PFSK-1 (cell line): ENCODE measurements around the gene KDM4F.
"Not testable (repeated sequence)": the region's sequence is repeated elsewhere in the genome, so short reads cannot be mapped to it uniquely, and the experiment has no call there.

Experiments used
- POLR2AphosphoS5 ChIP-seq: IDR thresholded peaks from 2 replicates; pipeline ENCODE4 v1.6.1; 2012; ENCODE audit warnings: low read depth, mild to moderate bottlenecking, control low read depth, low read length, moderate library complexity
- REST ChIP-seq, 2 experiments: IDR thresholded peaks; 2 replicates each; pipeline versions ENCODE4 v1.6.1 to v1.8.0; 2011 to 2012; ENCODE audit warnings: low read depth in 2 of 2, low read length in 2 of 2, control low read depth in 1 of 2, inconsistent platforms in 1 of 2, mild to moderate bottlenecking in 1 of 2, moderate library complexity in 1 of 2; ENCODE audit not compliant: insufficient read depth in 1 of 2
- SIN3A ChIP-seq: IDR thresholded peaks from 2 replicates; pipeline ENCODE4 v1.6.1; 2012; ENCODE audit warnings: mild to moderate bottlenecking, low read length, moderate library complexity, borderline replicate concordance; ENCODE audit not compliant: insufficient read depth
- TAF1 ChIP-seq: IDR thresholded peaks from 2 replicates; pipeline ENCODE4 v1.6.1; 2012; ENCODE audit warnings: low read length, control low read depth, borderline replicate concordance; ENCODE audit not compliant: insufficient read depth

- not testable (repeated sequence) for TF ChIP-seq POLR2AphosphoS5; TAF1; REST (IDR thresholded peaks at IDR 0.05; ENCODE audit: insufficient read depth in 1 of 2, low read depth in 2 of 2, low read length in 2 of 2); SIN3A
Measured at GRCh38 chr11:95049122-95049521, at the start of gene KDM4F.
